Ectodermal cell (in vitro differentiated cells): ENCODE data around the gene TSPAN32.

Experiments
- H3K27ac ChIP-seq: 2 replicates; pipeline ENCODE4 v1.7.0; 2013; ENCODE audit warnings: mild to moderate bottlenecking, low read depth, low read length; ENCODE audit not compliant: insufficient read depth, poor library complexity, severe bottlenecking
- H3K27me3 ChIP-seq: 2 replicates; pipeline ENCODE4 v1.7.0; 2013; ENCODE audit warnings: mild to moderate bottlenecking, low read length; ENCODE audit not compliant: insufficient read depth, control insufficient read depth, poor library complexity, severe bottlenecking
- H3K36me3 ChIP-seq: one replicate; pipeline ENCODE4 v1.7.0; 2013; ENCODE audit warnings: low read length; ENCODE audit not compliant: control insufficient read depth, insufficient read depth
- H3K4me1 ChIP-seq: one replicate; pipeline ENCODE4 v1.7.0; 2013; ENCODE audit warnings: low read length; ENCODE audit not compliant: control insufficient read depth, insufficient read depth
- H3K4me3 ChIP-seq: 2 replicates; pipeline ENCODE4 v1.7.0; 2013; ENCODE audit warnings: low read depth, low read length, control low read depth; ENCODE audit not compliant: insufficient read depth
- H3K9me3 ChIP-seq: 2 replicates; pipeline ENCODE4 v1.7.0; 2013; ENCODE audit warnings: mild to moderate bottlenecking, low read length, moderate library complexity; ENCODE audit not compliant: control insufficient read depth
- WGBS, 2 experiments: methylation state at CpG; one replicate each; pipeline ENCODE4 v1.1.7; 2013; ENCODE audit warnings: missing lambda C conversion rate in 2 of 2; 5-methylcytosine and 5-hydroxymethylcytosine counted together

The TSPAN32 gene

DNA sequence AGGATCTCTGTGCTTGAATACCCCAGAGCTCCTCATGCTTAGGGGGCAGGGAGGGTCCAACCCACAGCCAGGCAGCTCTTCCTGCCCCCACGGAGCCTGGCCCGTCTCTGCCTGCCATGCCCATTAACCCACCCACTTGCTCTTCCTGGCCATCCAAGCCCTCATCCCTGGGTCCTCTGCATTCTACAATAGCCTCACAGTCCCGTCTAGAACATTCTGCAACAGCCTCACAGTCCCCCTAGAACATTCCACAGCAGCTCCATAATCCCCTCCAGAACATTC is 15.1 kb downstream of the TSPAN32 start:
- Histone ChIP-seq H3K27me3 (no peaks in the 10 kb centered on the region), H3K4me3 (no peak overlapping the region), H3K27ac (no peak overlapping the region), H3K4me1 (no peaks in the 10 kb centered on the region), H3K9me3 (no peaks in the 10 kb centered on the region), H3K36me3 (no peaks in the 10 kb centered on the region)
- WGBS, 2 experiments: 90 to 91% methylated on average over 3 of the region's 3 CpGs

- H3K4me3 ChIP-seq: no peak overlapping the region
- WGBS, 2 experiments: 91 to 92% methylated on average over 17 of the region's 17 CpGs
- H3K27me3 ChIP-seq: no peaks in the 10 kb centered on the region
- no peak overlapping the region for H3K27ac ChIP-seq
- H3K4me1 ChIP-seq: no peaks in the 10 kb centered on the region
- H3K9me3 ChIP-seq: no peaks in the 10 kb centered on the region
- no peaks in the 10 kb centered on the region for H3K36me3 ChIP-seq
These were observed 15.7 kb downstream of the TSPAN32 start for GRCh38 chr11:2317354-2318050.

DNA sequence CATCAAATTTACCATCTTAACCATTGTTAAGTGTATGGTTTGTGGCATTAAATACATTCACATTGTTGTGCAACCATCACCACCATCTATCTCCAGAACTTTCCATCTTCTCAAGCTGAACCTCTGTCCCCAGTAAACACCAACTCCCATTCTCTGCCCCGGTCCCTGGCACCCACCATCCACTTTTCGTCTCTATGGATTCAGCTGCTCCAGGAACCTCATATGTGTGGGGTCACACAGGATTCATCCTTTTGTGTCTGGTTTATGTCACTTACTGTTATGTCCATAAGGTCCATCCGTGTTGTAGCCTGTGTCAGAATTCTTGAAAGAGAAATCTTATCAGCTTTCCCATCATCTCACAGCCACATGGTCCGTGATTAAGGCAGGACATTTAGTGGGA is 16.3 kb downstream of the TSPAN32 start:
- no peaks in the 10 kb centered on the region for H3K27me3 ChIP-seq
- no peak overlapping the region for H3K27ac ChIP-seq
- WGBS, 2 experiments: 93 to 94% methylated on average over 4 of the region's 4 CpGs
- H3K36me3 ChIP-seq: no peaks in the 10 kb centered on the region
- no peak overlapping the region for H3K4me3 ChIP-seq
- H3K4me1 ChIP-seq: no peaks in the 10 kb centered on the region
- no peaks in the 10 kb centered on the region for H3K9me3 ChIP-seq

DNA sequence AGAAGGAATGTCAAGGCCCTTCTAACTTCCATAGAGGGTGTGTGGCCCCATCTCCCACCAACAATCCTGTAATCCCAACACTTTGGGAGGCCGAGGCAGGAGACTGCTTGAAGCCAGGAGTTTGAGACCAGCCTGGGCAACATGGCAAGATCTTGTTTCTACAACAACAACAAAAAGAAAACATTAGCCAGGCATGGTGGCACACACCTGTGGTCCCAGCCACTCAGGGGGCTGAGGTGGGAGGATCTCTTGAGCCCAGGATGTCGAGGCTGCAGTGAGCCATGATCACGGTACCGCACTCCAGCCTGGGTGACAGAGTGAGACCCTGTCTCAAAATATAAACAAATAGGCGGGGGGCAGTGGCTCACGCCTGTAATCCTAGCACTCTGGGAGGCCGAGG is 16.9 kb downstream of the TSPAN32 start:
- Histone ChIP-seq H3K4me1 (no peaks in the 10 kb centered on the region), H3K4me3 (no peak overlapping the region), H3K27me3 (no peaks in the 10 kb centered on the region), H3K36me3 (no peaks in the 10 kb centered on the region), H3K27ac (no peak overlapping the region), H3K9me3 (no peaks in the 10 kb centered on the region)
- WGBS, 2 experiments: 86 to 89% methylated on average over 7 of the region's 7 CpGs

DNA sequence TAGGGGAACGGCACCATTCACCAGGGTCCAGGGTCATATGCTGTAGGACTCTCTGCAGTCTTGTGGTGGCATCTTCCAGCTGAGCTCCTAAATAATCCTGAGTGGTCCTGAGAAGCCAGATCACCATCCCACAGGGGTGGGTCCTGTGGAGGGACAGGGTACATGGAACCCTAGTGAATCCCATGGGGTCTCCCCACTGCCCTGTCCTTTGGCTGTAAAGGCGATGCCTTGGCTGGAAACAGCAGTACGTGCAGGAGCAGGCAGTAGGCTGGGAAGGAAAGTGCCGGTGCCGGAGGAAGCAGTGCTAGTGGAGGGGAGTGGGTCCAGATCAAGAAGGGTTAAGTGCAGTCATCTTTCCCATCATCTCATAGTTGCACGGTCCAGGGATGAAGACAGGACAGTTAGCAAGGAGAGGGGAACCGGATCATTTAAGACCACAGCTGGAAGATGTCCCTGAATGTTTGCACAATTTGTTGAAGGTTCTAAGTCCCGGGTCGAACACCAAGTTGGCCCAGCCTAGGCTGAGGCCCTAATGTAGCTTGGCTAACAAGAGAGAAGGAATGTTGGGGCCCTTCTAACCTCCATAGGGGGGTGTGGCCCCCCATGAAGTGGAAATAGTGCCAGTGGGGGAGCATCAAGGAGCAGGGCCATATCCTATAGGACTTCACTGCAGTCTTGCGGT is 18.1 kb downstream of the TSPAN32 start:
- H3K4me1 ChIP-seq: no peaks in the 10 kb centered on the region
- H3K27ac ChIP-seq: no peak overlapping the region
- no peaks in the 10 kb centered on the region for H3K9me3 ChIP-seq
- H3K36me3 ChIP-seq: no peaks in the 10 kb centered on the region
- 92 to 94% methylated on average over 10 of the region's 10 CpGs for WGBS, 2 experiments
- no peak overlapping the region for H3K4me3 ChIP-seq
- H3K27me3 ChIP-seq: no peaks in the 10 kb centered on the region

- no peaks in the 10 kb centered on the region for H3K4me1 ChIP-seq
- no peaks in the 10 kb centered on the region for H3K9me3 ChIP-seq
- no peak overlapping the region for H3K27ac ChIP-seq
- no peaks in the 10 kb centered on the region for H3K27me3 ChIP-seq
- 87% methylated on average over 23 of the region's 23 CpGs for WGBS, 2 experiments
- no peak overlapping the region for H3K4me3 ChIP-seq
- H3K36me3 ChIP-seq: no peaks in the 10 kb centered on the region
These were observed 18.9 kb downstream of the TSPAN32 start for GRCh38 chr11:2320568-2321310.

GRCh38 chr11:2321311-2321683 is 19.5 kb downstream of the TSPAN32 start:
- Histone ChIP-seq H3K9me3 (no peaks in the 10 kb centered on the region), H3K4me1 (no peaks in the 10 kb centered on the region), H3K27me3 (no peaks in the 10 kb centered on the region), H3K36me3 (no peaks in the 10 kb centered on the region), H3K4me3 (no peak overlapping the region), H3K27ac (no peak overlapping the region)
- 84 to 88% methylated on average over 6 of the region's 6 CpGs for WGBS, 2 experiments

GRCh38 chr11:2325123-2325522 is 23.3 kb downstream of the TSPAN32 start:
- 77 to 82% methylated on average over 4 of the region's 4 CpGs for WGBS, 2 experiments
- Histone ChIP-seq H3K27me3 (no peaks in the 10 kb centered on the region), H3K4me3 (no peak overlapping the region), H3K4me1 (peaks cover 12% of the 10 kb centered on the region), H3K9me3 (no peaks in the 10 kb centered on the region), H3K36me3 (no peaks in the 10 kb centered on the region), H3K27ac (no peak overlapping the region)

DNA sequence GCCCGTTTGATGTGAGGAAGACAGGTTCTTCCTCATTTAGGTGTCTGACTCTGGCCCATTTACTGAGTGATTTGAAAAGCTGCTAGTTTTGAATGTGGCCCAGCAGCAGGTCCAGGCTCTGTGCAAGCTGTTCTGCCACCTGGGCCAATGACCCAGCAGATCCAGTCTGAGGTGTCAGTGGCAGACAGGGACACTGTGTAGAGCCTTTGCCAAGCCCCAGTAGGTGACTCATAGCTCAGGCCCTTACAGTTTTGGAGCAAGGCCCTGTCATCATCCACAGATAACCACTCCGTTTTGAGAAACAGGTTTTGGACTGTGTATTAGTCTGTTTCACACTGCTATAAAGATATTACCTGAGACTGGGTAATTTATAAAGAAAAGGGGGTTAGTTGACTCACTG is 23.9 kb downstream of the TSPAN32 start:
- no peak overlapping the region for H3K4me3 ChIP-seq

DNA sequence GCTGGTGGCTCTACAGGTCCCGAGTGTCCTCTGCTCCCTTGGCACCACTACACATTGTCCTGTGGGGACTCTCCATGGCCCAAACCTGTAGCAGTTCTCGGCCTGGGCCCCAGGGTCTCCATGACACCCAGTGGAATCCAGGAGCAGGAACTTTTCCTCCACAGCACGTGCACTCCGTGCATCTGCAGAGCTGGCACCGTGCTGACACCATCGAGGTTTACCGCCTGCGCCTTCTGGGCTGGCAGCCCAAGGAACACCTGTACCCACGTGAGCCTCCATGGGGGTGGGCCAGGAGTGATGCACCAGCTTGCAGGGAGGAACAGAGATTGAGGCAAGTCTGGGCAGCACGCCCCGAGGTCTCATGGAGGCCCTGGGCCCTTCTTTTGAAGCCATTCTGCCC is 25.2 kb downstream of the TSPAN32 start:
- no peaks in the 10 kb centered on the region for H3K9me3 ChIP-seq
- peaks cover 12% of the 10 kb centered on the region for H3K4me1 ChIP-seq
- no peaks in the 10 kb centered on the region for H3K36me3 ChIP-seq
- WGBS, 2 experiments: 92 to 93% methylated on average over 11 of the region's 11 CpGs
- no peak overlapping the region for H3K4me3 ChIP-seq
- no peaks in the 10 kb centered on the region for H3K27me3 ChIP-seq
- no peak overlapping the region for H3K27ac ChIP-seq

More for the DNA sequence above, 23.9 kb downstream of the TSPAN32 start:
- H3K36me3 ChIP-seq: no peaks in the 10 kb centered on the region
- no peaks in the 10 kb centered on the region for H3K9me3 ChIP-seq
- 93 to 99% methylated on average over 2 of the region's 2 CpGs for WGBS, 2 experiments
- peaks cover 12% of the 10 kb centered on the region for H3K4me1 ChIP-seq
- no peaks in the 10 kb centered on the region for H3K27me3 ChIP-seq
- H3K27ac ChIP-seq: no peak overlapping the region
